D341Med (cell line): ENCODE results near the gene GSS.

Experiments
- DNase-seq: peaks from one replicate; pipeline ENCODE4 v3.0.0; 2012; ENCODE audit warnings: low spot score

GSS gene

DNA sequence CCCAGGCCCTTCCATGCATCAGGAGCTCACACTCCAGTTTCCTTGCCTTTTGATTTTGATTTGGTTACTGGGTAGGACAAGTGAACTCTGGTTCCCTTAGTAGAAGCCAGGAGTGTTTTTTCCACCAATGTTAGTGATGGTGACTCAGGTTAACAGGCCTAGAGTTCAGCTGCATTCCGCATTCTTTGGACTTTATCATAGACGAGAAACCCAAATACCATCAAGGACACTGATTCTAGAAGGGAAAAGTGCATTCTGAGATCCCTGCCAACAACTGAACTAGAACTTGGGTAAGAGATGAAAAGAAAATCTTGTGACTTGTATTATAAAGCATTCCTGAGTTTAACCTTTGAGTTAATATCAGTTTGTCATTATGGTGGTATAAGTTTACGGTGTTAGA is 8.9 kb downstream of the GSS start:
- DNase-seq = no peak

- no peak for DNase-seq
Observed at GRCh38 chr20:34945315-34946077, 10.1 kb downstream of the GSS start.

DNA sequence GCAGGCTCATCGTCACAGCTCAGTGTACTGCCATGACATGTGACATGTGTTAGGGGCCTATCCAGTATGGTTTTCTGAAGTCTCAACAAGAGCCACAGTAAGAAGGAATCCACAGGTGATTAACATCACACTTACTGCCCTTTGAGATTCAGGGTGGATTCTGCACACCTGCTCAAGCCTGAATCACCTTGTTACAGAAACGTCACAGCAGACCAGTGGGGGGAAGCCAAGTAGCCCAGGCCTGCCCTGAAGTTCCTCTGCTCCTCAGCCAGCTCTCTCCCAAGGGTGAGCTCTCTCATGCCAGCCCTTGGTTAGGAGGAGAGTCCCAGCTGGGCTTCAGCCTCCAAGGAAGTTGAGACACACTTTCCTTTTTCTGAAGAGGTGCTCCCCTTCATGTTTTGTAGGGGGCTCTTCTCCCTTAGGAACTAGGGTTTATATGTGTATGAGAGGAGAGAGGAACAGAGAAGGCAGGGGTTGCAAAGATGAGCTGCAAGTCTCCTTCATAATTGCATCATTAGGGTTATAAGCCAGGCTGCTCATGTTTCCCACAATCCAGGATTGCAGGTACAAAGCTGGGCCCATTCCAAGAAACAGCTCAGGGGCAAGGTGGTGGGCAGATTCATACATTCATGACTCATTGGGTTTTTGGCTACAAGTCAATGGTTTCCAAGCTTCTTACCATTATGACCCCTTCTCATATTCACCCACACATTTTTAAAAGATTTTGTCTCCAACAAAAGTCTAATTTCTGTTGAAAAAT is 11.6 kb downstream of the GSS start:
- no peak for DNase-seq

DNA sequence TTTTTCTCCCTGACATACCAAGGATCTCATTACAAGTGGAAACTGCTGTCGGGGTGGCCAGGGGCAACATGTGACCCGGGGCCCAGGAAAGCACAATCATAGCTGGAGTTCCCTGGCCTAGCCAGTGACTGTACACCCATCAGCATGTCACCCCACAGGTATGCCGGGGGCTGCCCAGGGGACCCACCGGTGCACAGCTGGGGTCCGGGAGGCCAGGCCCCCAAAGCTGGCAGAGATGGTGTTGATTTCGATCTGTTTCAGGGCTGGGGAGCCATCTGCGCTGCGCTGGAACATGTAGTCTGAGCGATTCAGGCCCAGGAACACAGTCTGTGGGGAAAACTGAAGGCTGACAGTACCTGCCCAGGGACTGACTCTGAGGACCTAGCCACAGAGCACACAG is 13.3 kb downstream of the GSS start:
- no peak for DNase-seq

DNA sequence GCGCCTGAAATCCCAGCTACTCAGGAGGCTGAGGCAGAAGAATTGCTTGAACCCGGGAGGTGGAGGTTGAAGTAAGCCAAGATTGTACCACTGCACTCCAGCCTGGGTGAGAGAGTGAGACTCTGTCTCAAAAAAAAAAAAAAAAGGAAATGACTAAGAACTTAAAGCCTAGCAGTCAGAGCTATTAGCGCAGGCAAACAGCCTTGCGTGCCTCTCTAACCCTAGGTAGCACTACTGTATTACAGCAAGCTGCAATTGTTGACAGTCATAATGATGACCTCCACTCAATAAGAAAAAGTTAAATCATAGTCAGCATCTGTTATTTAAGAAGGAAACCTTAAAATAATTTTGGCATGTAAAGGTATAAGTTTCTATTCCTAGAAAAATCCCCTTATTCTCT is 14.4 kb downstream of the GSS start:
- no peak for DNase-seq

- no peak for DNase-seq
Observed at GRCh38 chr20:34940081-34940481, 15.5 kb downstream of the GSS start.

DNA sequence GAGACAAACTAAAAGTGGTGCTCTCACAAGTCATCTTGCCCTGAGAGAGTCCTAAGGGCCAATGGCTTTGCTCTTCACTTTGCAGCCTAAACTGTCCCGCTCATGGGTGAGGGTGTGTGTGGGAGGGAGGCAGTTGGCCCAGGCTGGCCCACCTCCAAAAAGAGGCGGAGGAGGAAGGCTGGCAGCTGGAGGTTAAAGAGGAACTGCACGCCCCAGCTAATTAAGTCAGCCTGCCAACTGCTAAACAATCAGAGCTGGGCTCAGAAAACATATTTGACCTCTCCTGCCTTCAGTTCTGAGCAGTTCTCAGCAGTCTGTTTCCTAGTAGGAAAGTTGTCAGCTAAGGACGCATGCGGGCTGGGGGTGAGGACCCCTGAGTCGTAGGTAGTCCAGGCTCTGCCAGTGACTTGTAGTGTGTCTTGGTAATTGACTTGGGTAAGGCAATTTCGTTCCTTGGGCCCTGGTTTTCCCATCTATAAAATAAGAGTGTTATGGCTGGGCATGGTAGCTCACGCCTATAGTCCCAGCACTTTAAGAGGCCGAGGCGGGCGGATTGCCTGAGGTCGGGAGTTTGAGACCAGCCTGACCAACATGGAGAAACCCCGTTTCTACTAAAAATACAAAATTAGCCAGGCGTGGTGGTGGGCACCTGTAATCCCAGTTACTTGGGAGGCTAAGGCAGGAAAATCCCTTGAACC is 17.0 kb downstream of the GSS start:
- DNase-seq = peak; percentile 58

GRCh38 chr20:34931771-34932170 is 23.8 kb downstream of the GSS start:
- no peak for DNase-seq

- DNase-seq = no peak
Observed at GRCh38 chr20:34928411-34928810, 27.2 kb downstream of the GSS start.

GRCh38 chr20:34927736-34928135 is 27.9 kb downstream of the GSS start:
- no peak for DNase-seq

- no peak for DNase-seq
Observed at GRCh38 chr20:34926581-34926980, 29.0 kb downstream of the GSS start.

DNA sequence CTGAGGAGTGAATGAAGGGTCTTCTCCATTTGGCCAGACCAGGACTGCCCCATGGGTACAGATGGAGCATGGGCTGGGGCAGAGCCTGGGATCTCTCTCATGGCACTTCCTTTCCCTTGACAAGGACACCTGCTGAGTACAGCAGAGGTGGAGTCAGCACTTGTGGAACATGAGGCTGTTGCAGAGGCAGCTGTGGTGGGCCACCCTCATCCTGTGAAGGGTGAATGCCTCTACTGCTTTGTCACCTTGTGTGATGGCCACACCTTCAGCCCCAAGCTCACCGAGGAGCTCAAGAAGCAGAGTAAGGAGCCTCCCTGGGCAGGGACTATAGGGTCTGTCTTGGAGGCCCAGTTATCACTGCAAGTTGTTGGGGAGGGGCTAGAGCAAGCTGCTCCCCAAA is 29.6 kb downstream of the GSS start:
- no peak for DNase-seq

GRCh38 chr20:34925341-34925740 is 30.3 kb downstream of the GSS start:
- no peak for DNase-seq

- DNase-seq = no peak
Observed at GRCh38 chr20:34923414-34923813, 32.2 kb downstream of the GSS start.

GRCh38 chr20:34922654-34923381 is 32.8 kb downstream of the GSS start:
- no peak for DNase-seq

- no peak for DNase-seq
Observed at GRCh38 chr20:34921436-34921835, 34.2 kb downstream of the GSS start.

DNA sequence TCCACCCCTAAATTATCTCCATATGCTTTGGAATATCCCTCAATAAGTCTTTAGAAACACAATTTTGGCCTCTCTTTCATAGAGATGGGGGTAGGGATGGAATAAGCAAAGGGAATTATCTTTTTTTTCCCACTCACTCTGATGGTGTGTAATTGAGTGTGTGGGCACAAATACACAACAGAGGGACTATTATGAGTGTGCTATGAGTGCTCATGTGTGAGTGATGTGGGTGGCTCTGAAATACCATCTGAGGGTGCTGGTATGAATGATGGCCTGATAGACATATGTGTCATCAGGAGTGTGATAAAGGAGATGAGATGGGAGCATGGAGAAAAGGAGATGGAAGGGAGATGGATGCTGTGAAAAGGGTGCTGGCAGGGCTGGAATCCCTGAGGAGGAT is 35.6 kb downstream of the GSS start:
- DNase-seq = no peak

DNA sequence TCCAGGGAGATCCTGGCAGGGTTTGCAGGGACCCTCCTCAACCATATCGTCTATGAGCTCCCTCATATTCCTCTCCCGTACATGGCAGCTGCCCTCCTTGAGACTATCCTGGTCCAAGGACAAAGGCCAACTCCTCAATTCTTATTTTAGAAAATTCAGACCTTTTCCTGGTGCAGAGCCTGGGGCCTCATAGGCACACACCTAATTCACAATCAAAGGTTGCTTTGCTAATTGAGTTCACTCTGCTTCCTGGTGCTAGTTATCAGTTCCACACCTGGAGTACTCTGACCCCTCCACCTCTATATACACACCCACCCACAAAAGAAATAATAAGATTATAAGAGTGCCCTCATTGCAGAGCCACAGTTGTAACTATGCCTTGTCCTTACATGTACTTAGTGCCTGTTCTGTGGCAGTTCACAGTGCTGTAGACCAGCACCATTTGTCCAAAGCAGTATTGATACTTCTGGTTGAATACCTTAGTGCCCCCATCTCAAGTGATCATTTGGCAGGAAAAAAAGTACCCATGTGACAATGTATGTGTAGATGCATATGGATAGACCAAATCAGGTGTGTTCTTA is 38.7 kb downstream of the GSS start:
- no peak for DNase-seq

- DNase-seq = no peak
Observed at GRCh38 chr20:34915749-34916455, 39.7 kb downstream of the GSS start.

DNA sequence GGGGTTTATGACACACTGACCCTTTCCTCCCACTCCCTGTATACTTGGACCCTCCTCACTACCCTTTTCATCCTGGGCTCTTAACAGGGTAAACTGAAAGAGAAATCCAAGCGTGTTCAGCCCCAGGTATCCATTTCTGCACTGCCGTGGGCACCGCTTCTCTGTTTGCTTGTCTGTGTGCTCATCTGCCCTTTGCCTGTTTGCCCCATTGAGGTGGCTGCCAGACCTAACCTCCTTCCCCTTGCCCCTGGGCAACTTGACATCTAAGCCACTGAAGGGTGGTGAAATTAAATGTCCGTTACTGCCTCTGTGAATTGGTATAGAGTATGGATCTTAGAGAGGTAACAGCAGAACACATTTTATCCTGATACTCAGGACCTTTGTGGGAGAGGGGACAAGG is 40.5 kb downstream of the GSS start:
- DNase-seq = no peak
